Subcutaneous adipose tissue (tissue), 4 donors: ENCODE data around the gene FOXP1. TPM values are rescaled to one million over a fixed set of nuclear protein-coding genes. Genes with fewer than 3 reads are reported as not detected.

Source experiments
- CTCF ChIP-seq: fragments of 450-650 bp; IDR thresholded peaks from one replicate; pipeline ENCODE4 v1.5.1; 2016; ENCODE audit warnings: low read depth, mild to moderate bottlenecking, control low read depth, antibody characterized with exemption, moderate library complexity
- total RNA-seq, 4 donors: library from RNA; depleted of rRNA; stranded (reverse); fragments of >200 nt; gene quantifications; one replicate each; pipeline ENCODE4 v1.1.0, GENCODE V29; 2016

Gene FOXP1
- total RNA-seq, 4 donors from 2014 or later: 70.5 to 96.7 (median 88.0) TPM

DNA sequence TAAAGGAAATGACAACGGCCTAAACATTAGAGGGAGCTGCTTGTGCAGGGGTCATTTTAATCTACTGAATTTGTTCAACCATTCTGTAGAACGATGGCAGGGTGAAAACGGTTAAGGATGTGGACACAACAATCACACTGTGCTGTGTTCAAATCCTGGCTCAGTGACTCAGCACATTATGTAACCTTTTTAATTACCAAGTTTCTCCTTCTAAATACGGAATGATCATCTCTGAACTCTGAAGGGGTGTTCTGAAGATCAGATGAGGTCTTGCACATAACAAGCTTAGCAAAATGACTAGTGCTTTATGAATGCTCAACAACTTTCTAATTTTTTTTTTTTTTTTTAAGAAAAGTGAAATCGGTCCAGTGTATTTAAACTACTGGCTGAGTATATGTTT, 592.8 kb downstream of the FOXP1 start:
- no peak for TF ChIP-seq CTCF

DNA sequence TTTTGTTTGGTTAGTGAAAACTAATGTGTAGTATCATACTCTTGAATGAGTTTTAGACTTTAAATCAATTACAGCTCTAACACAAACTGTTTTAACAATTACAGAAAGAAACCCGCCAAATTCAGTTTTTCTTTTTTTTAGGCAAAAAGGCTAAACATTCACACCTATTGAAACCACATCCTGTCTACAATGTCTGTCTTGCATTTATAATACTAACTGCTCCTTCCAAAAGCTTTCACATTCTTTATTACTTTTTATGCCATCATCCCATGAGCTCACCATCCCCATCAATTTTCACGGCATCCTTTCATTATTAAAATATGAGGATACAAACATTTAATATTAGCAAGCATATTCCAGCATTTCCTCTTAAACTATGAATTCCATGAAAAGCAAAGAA, 593.3 kb downstream of the FOXP1 start:
- TF ChIP-seq CTCF: no peak

- TF ChIP-seq CTCF: no peak
These were observed 594.4 kb downstream of the FOXP1 start for GRCh38 chr3:70989174-70989573.

GRCh38 chr3:70988111-70988510, 595.4 kb downstream of the FOXP1 start:
- no peak for TF ChIP-seq CTCF

GRCh38 chr3:70985572-70985971, 598.0 kb downstream of the FOXP1 start:
- TF ChIP-seq CTCF: no peak

GRCh38 chr3:70984776-70985482, 598.6 kb downstream of the FOXP1 start:
- no peak for TF ChIP-seq CTCF

DNA sequence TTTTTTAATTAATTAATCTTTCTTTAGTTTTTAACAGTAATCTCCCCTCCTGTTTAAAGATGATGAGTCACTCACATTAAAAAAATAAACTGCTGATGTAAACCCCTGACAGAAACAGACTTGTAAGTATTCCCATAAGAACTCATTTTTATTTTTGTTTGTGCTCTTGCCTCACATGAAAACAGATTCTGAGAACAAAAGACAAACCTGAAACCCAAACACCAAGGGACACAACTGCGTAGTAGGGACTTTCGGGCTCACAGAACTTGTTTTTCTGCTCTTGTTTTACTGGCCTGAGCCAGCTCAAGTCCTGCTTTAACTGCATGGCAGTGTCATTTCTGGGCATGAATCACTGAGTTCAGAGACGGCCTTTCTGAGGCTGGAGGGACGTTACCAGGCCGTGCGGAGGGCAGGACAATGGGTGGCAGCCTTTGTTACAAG, 600.8 kb downstream of the FOXP1 start:
- TF ChIP-seq CTCF: no peak
